Endothelial cell of umbilical vein (primary cell): ENCODE results near the gene AK9. TPM values are rescaled to one million over a fixed set of nuclear protein-coding genes. Genes with fewer than 3 reads are reported as not detected.

ENCODE experiments used
- BruUV-seq: library from RNA; stranded (reverse); fragments of 400-500 nt; replicated peaks from 2 replicates; lab custom pipeline; 2021; lab: Mats Ljungman, UMichigan
- CTCF ChIA-PET: fragments of 300-600, 350-600 bp; sonication (Branson Sonifier 250); formaldehyde crosslinking; loops from one replicate; lab custom pipeline; 2021; ENCODE audit warnings: antibody characterized with exemption, inconsistent platforms; lab: Charles Lee
- POLR2A ChIA-PET: fragments of 300-600, 350-600 bp; sonication (Branson Sonifier 250); formaldehyde crosslinking; loops from one replicate; lab custom pipeline; 2021; ENCODE audit warnings: antibody characterized with exemption, inconsistent platforms; lab: Charles Lee
- DNase-seq: peaks from one replicate; pipeline ENCODE4 v3.0.0-alpha.2; 2011; ENCODE audit warnings: low read depth, low spot score
- FAIRE-seq: peaks from 2 replicates; lab custom pipeline; 2011; peaks lifted over from hg19 to GRCh38; lab: Jason Lieb, UNC
- H2AFZ ChIP-seq: 2 replicates; pipeline ENCODE4 v1.6.0; 2012; ENCODE audit warnings: low read depth, low read length, control low read depth, inconsistent platforms
- H3K27ac ChIP-seq: 2 replicates; pipeline ENCODE4 v1.5.1; 2011; ENCODE audit warnings: low read depth, mild to moderate bottlenecking, control low read depth, low read length, moderate library complexity; ENCODE audit not compliant: insufficient read depth
- H3K27me3 ChIP-seq, 2 experiments: 2 replicates each; pipeline versions ENCODE4 v1.6.0 to v1.6.1; 2011; ENCODE audit warnings: low read length in 2 of 2, mixed read lengths in 1 of 2; ENCODE audit not compliant: control insufficient read depth in 2 of 2, insufficient read depth in 2 of 2
- H3K36me3 ChIP-seq, 2 experiments: 2 replicates in 1 of 2; 3 replicates in 1 of 2; pipeline ENCODE4 v1.5.1; 2011; ENCODE audit warnings: low read length in 2 of 2, mild to moderate bottlenecking in 1 of 2, moderate library complexity in 1 of 2; ENCODE audit not compliant: control insufficient read depth in 2 of 2, insufficient read depth in 2 of 2; ENCODE audit errors: extremely low read depth in 1 of 2
- H3K4me1 ChIP-seq: 3 replicates; pipeline ENCODE4 v1.5.1; 2011; ENCODE audit warnings: mild to moderate bottlenecking, low read length; ENCODE audit not compliant: control insufficient read depth, insufficient read depth; ENCODE audit errors: extremely low read depth
- H3K4me2 ChIP-seq: 2 replicates; pipeline ENCODE4 v1.6.1; 2011; ENCODE audit warnings: low read length, control low read depth, mixed read lengths; ENCODE audit not compliant: insufficient read depth
- H3K4me3 ChIP-seq, 3 experiments: fragments of 200-600 bp in 1 of 3; sonication (generic), shearing (Covaris generic) in 1 of 3; replicated peaks in 1 of 3; 2 replicates each; pipeline ENCODE4 v1.5.1; 2011 to 2016; ENCODE audit warnings: control low read depth in 3 of 3, low read length in 3 of 3, mild to moderate bottlenecking in 2 of 3, inconsistent platforms in 1 of 3, low read depth in 1 of 3, moderate library complexity in 1 of 3; ENCODE audit not compliant: insufficient read depth in 1 of 3
- H3K79me2 ChIP-seq: 2 replicates; pipeline ENCODE4 v1.6.0; 2012; ENCODE audit warnings: low read length, inconsistent platforms; ENCODE audit not compliant: control insufficient read depth, insufficient read depth
- H3K9ac ChIP-seq: replicated peaks from 2 replicates; pipeline ENCODE3; 2011; ENCODE audit warnings: low read length, control low read depth; ENCODE audit not compliant: insufficient read depth; ENCODE audit errors: extremely low read depth
- H3K9me1 ChIP-seq: replicated peaks from 3 replicates; pipeline ENCODE4 v1.6.0; 2011; ENCODE audit warnings: mild to moderate bottlenecking, low read length; ENCODE audit not compliant: control insufficient read depth, insufficient read depth; ENCODE audit errors: extremely low read depth
- H3K9me3 ChIP-seq: replicated peaks from 2 replicates; pipeline ENCODE4 v1.5.1; 2012; ENCODE audit warnings: low read length, inconsistent platforms; ENCODE audit not compliant: control insufficient read depth, insufficient read depth
- H4K20me1 ChIP-seq: replicated peaks from 2 replicates; pipeline ENCODE3; 2011; ENCODE audit warnings: mild to moderate bottlenecking, low read length; ENCODE audit not compliant: control insufficient read depth, insufficient read depth; ENCODE audit errors: extremely low read depth
- CTCF ChIP-seq, 2 donors: IDR thresholded peaks; 1 replicate in 1 of 2; 2 replicates in 1 of 2; pipeline ENCODE4 v1.5.1; 2011; ENCODE audit warnings: low read length in 2 of 2, mild to moderate bottlenecking in 2 of 2, moderate library complexity in 2 of 2, control low read depth in 1 of 2, inconsistent platforms in 1 of 2, low read depth in 1 of 2; ENCODE audit not compliant: insufficient read depth in 1 of 2; ENCODE audit errors: extremely low read depth in 1 of 2
- FOS ChIP-seq: IDR thresholded peaks from 2 replicates; pipeline ENCODE4 v1.6.1; 2011; ENCODE audit warnings: mild to moderate bottlenecking, low read length, moderate library complexity, borderline replicate concordance; ENCODE audit not compliant: insufficient read depth
- GATA2 ChIP-seq: IDR thresholded peaks from 2 replicates; pipeline ENCODE4 v1.7.0; 2011; ENCODE audit warnings: low read depth, mild to moderate bottlenecking, moderate library complexity, mixed read lengths, low read length; ENCODE audit not compliant: insufficient read length, insufficient read depth
- JUN ChIP-seq: IDR thresholded peaks from 2 replicates; pipeline ENCODE4 v1.6.1; 2011; ENCODE audit warnings: borderline replicate concordance, low read depth; ENCODE audit not compliant: insufficient read length, insufficient read depth
- MYC ChIP-seq: IDR thresholded peaks from one replicate; pipeline ENCODE4 v1.6.1; 2011; ENCODE audit warnings: mild to moderate bottlenecking, low read depth, low read length
- POLR2A ChIP-seq: IDR thresholded peaks from 2 replicates; pipeline ENCODE4 v1.6.1; 2012; ENCODE audit warnings: low read depth, mild to moderate bottlenecking, control low read depth, low read length
- POLR2AphosphoS5 ChIP-seq: IDR thresholded peaks from 2 replicates; pipeline ENCODE4 v1.6.1; 2012; ENCODE audit warnings: low read depth, mild to moderate bottlenecking, control low read depth, low read length, moderate library complexity; ENCODE audit not compliant: insufficient read depth
- dilution Hi-C: fragments of 300-500 bp; cut with MboI; formaldehyde crosslinking; loops from one replicate; pipeline ENCODE4 v1.15.0; 2019; ENCODE audit warnings: low sequenced_read_pairs; ENCODE audit not compliant: extremely low pct_ligation_motif_present
- intact Hi-C: fragments of 100-400 bp; cut with micrococcal nuclease; formaldehyde crosslinking; loops from one replicate; pipeline ENCODE4 v1.10.0; 2022
- polyA plus RNA-seq, 4 experiments: library from polyadenylated mRNA; depleted of rRNA in 3 of 4; stranded (reverse) in 3 of 4; unstranded in 1 of 4; fragments of >200 nt; gene quantifications; 2 replicates each; pipeline versions ENCODE4 v1.2.1 to v1.2.3, GENCODE V29; 2011 to 2012; ENCODE audit warnings: missing spikeins in 1 of 4
- total RNA-seq: library from RNA; stranded (reverse); gene quantifications from 2 replicates; pipeline ENCODE4 v1.2.3, GENCODE V29; 2021
- TF ChIP-seq, protein P1 (sequence below): IDR thresholded peaks from 2 replicates; pipeline ENCODE4 v1.6.1; 2011; ENCODE audit not compliant: insufficient read depth, insufficient read length

The AK9 gene
- total and polyA plus RNA-seq, 2 donors (not counting 3 experiments of a cell fraction or from before 2014, with no cell fraction given) = 1.4 to 3.2 TPM

DNA sequence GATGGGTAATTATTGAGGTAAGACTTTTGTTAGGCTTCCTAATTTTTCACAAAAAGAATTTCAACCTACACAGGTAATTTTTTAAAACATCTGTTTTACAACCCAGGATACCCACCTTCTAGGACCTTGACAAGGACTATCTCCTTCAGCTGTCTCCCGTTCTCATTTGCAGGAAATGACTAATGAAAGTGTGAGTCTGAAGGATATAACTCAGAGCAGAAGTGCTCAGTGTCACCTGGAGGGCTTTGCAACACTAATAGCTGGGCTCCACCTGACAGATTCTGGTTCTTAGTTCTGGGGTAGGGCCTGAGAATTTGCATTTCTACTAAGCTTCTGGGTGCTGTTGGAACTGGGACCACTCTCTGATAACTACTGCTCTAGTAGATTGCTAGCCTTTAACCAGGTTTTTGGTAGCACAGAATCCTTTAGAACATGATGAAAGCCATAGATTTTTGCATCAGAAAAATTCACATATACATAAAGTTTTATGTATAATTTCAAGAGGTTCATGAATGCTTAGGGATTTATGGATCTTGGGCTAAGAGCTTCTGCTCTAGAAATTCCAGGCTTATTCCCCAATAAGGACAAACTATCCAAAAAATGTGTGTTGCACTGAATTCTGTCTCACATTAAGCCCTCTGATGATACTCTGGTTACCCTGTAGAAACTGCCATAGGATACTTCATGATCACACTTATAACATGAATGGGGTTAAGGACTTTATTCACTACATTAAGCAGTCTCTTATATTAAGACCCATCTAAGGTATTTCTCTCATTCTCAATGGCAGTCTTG, 30.3 kb downstream of the AK9 start:
- no peaks in the 10 kb centered on the region for H3K36me3 ChIP-seq
- no TSS peak for BruUV-seq
- ChIA-PET POLR2A (no interaction called here), CTCF (interaction anchor here (2.4 kb wide), 1 partner anchor 379 kb away, joined by 8 read pairs; no protein-coding TSS in a partner anchor)
- no peak overlapping the region for H2AFZ ChIP-seq
- no peak overlapping the region for H3K27ac ChIP-seq
- no peaks in the 10 kb centered on the region for H3K27me3 ChIP-seq
- intact Hi-C loops = no loop called here
- H3K4me2 ChIP-seq = no peak overlapping the region
- no peaks in the 10 kb centered on the region for H3K9me1 ChIP-seq
- no peak for DNase-seq
- H3K9ac ChIP-seq = no peak overlapping the region
- no peak for FAIRE-seq
- dilution Hi-C loops = no loop called here
- H3K9me3 ChIP-seq = no peaks in the 10 kb centered on the region
- no peak for TF ChIP-seq JUN
- peak; percentile 40 for TF ChIP-seq FOS
- no peak for TF ChIP-seq CTCF (IDR thresholded peaks at IDR 0.05; ENCODE audit: extremely low read depth in 1 of 2, insufficient read depth in 1 of 2, low read depth in 1 of 2, low read length in 2 of 2)
- peaks cover 27% of the 10 kb centered on the region for H3K4me1 ChIP-seq
- no peak overlapping the region for H3K4me3 ChIP-seq
- H3K79me2 ChIP-seq = no peaks in the 10 kb centered on the region
- H4K20me1 ChIP-seq = no peaks in the 10 kb centered on the region

GRCh38 chr6:109655761-109656262, 35.2 kb downstream of the AK9 start:
- Histone ChIP-seq H3K79me2 (no peaks in the 10 kb centered on the region), H4K20me1 (no peaks in the 10 kb centered on the region), H3K9me1 (no peaks in the 10 kb centered on the region), H3K4me3 (no peak overlapping the region), H3K27me3 (no peaks in the 10 kb centered on the region), H3K9ac (no peak overlapping the region), H3K4me2 (no peak overlapping the region), H3K4me1 (peaks cover 5% of the 10 kb centered on the region), H3K27ac (no peak overlapping the region), H3K9me3 (no peaks in the 10 kb centered on the region), H3K36me3 (no peaks in the 10 kb centered on the region), H2AFZ (no peak overlapping the region)
- TF ChIP-seq POLR2A (no peak), JUN (no peak), POLR2AphosphoS5 (no peak), MYC (no peak), GATA2 (no peak)
- TF ChIP-seq, protein P1, sequence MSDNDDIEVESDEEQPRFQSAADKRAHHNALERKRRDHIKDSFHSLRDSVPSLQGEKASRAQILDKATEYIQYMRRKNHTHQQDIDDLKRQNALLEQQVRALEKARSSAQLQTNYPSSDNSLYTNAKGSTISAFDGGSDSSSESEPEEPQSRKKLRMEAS = no peak
- dilution Hi-C loops = no loop called here
- FAIRE-seq (no peak), DNase-seq (no peak)
- ChIA-PET CTCF (interaction anchor here (1.2 kb wide), 1 partner anchor 384 kb away, joined by 3 read pairs; no protein-coding TSS in a partner anchor), POLR2A (no interaction called here)
- intact Hi-C loops = no loop called here
- BruUV-seq = no TSS peak
